Psoas muscle (tissue), 8 donors: ENCODE results near the gene SMG1. TPM values are rescaled to one million over a fixed set of nuclear protein-coding genes. Genes with fewer than 3 reads are reported as not detected.

Source experiments
- ATAC-seq, 4 donors: fragments of 200-7000 bp; cut with Tn5 transposase; one replicate each; pipeline ENCODE4 v1.9.1; 2020; ENCODE audit warnings: moderate library complexity in 3 of 4, mild to moderate bottlenecking in 2 of 4
- DNase-seq, 2 donors: peaks; one replicate each; pipeline ENCODE4 v3.0.0-alpha.2; 2020
- H3K27ac ChIP-seq: fragments of 200-600 bp; one replicate; pipeline ENCODE4 v1.8.0; 2022
- H3K27me3 ChIP-seq, 3 donors: fragments of 200-600 bp in 1 of 3; one replicate each; pipeline versions ENCODE4 v1.6.1 to v1.8.0; 2013 to 2022; ENCODE audit warnings: low read length in 2 of 3, mild to moderate bottlenecking in 2 of 3, moderate library complexity in 1 of 3; ENCODE audit not compliant: insufficient read depth in 3 of 3
- H3K36me3 ChIP-seq, 2 donors: fragments of 200-600 bp in 1 of 2; one replicate each; pipeline versions ENCODE4 v1.6.1 to v1.8.0; 2013 to 2022; ENCODE audit warnings: low read depth in 1 of 2, mild to moderate bottlenecking in 1 of 2, moderate library complexity in 1 of 2; ENCODE audit not compliant: insufficient read depth in 1 of 2
- H3K4me1 ChIP-seq: fragments of 200-600 bp; one replicate; pipeline ENCODE4 v1.8.0; 2022
- H3K4me3 ChIP-seq: fragments of 200-600 bp; one replicate; pipeline ENCODE4 v1.8.0; 2022; ENCODE audit warnings: mild to moderate bottlenecking
- H3K9me3 ChIP-seq: fragments of 200-600 bp; one replicate; pipeline ENCODE4 v1.8.0; 2022
- WGBS, 3 donors: extraction: QIAGEN DNeasy Blood & Tissue Kit; methylation state at CpG; one replicate each; pipeline versions ENCODE4 v1.1.6 to v1.1.7; 2013; 5-methylcytosine and 5-hydroxymethylcytosine counted together
- intact Hi-C, 2 donors: fragments of 100-400 bp; cut with DNase I; formaldehyde crosslinking; loops; one replicate each; pipeline versions ENCODE4 v1.11.0 to v1.14.2; 2022
- polyA plus RNA-seq, 3 donors: library from polyadenylated mRNA; stranded (reverse); fragments of 200-250 nt; gene quantifications; one replicate each; pipeline ENCODE4 v1.2.3, GENCODE V29; 2013
- total RNA-seq, 4 donors: library from RNA; stranded (reverse); fragmentation: NEBNext Ultra II Directional in 2 of 4; extraction: Animal tissue kit (Norgen Biotek cat#: 25700) in 2 of 4; gene quantifications; one replicate each; pipeline versions ENCODE4 v1.2.1 to v1.2.4, GENCODE V29; 2021 to 2023
- TF ChIP-seq, protein P1 (sequence below): fragments of 200-600 bp; IDR thresholded peaks from one replicate; pipeline ENCODE4 v1.8.0; 2022; ENCODE audit warnings: antibody characterized with exemption
- donor health status: healthy with polysubstance abuse.
- donor health status: DM: no; HTN: no; CAD: no; lungs with moderate emphysema.
- donor health status: Bipolar disorder and iron deficiency.
- donor health status: healthy.
- donor health status: DM: yes; HTN: yes; CAD: no.
- donor health status: DM: no; HTN: no; CAD: no.
- donor health status: DM: no; HTN: no; CAD: no.
- donor health status: DM: yes; HTN: yes; CAD: no.

The SMG1 gene
- total and polyA plus RNA-seq, 7 donors: 12.1 to 160 (median 66.1) TPM

DNA sequence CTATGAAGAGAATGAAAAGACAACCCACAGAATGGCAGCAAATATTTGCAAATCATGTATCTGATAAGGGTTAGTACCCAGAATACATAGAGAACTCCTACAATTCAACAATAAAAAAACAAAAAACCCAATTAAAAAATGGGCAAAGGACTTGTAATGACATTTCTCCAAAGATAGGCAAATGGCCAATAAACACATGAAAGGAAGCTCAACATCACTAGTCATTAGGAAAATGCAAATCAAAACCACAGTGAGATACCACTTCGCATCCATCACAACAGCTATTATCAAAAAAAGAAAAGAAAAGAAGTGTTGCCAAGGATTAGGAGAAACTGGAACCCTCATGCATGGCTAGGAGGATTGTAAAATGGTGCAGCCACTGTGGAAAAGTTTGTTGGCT is 79.8 kb downstream of the SMG1 start:
- intact Hi-C loops: loop anchor here in 1 of 2 donors (10.0 kb wide), 1 partner anchor 118 kb away; no protein-coding TSS in a partner anchor
- Histone ChIP-seq H3K4me1 (no peaks in the 10 kb centered on the region), H3K27me3 (no peaks in the 10 kb centered on the region), H3K27ac (no peak overlapping the region), H3K4me3 (no peak overlapping the region), H3K9me3 (no peaks in the 10 kb centered on the region), H3K36me3 (peaks cover 18 to 98% of the 10 kb centered on the region in 2 donors)
- 95 to 96% (median 96%) methylated on average over 1 of the region's 1 CpG for WGBS, 3 donors
- DNase-seq (no peak), ATAC-seq (no peak)
- TF ChIP-seq, protein P1, sequence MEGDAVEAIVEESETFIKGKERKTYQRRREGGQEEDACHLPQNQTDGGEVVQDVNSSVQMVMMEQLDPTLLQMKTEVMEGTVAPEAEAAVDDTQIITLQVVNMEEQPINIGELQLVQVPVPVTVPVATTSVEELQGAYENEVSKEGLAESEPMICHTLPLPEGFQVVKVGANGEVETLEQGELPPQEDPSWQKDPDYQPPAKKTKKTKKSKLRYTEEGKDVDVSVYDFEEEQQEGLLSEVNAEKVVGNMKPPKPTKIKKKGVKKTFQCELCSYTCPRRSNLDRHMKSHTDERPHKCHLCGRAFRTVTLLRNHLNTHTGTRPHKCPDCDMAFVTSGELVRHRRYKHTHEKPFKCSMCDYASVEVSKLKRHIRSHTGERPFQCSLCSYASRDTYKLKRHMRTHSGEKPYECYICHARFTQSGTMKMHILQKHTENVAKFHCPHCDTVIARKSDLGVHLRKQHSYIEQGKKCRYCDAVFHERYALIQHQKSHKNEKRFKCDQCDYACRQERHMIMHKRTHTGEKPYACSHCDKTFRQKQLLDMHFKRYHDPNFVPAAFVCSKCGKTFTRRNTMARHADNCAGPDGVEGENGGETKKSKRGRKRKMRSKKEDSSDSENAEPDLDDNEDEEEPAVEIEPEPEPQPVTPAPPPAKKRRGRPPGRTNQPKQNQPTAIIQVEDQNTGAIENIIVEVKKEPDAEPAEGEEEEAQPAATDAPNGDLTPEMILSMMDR: no peak

DNA sequence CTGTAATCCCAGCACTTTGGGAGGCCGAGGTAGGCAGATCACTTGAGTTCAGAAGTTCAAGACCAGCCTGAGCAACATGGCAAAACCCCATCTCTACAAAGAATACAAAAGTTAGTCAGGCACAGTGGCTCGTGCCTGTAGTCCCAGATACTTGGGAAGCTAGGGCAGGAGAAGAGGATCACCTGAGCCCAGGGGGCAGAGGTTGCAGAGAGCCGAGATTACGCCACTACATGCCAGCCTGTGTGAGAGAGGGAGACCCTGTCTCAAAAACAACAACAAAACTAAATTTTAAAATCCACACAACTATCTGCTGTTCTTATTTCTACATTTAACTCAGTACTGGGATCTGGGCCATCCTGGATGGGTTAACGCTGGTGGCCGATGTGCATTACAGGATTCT is 83.6 kb downstream of the SMG1 start:
- WGBS, 3 donors: 88 to 95% (median 89%) methylated on average over 6 of the region's 6 CpGs
- H3K9me3 ChIP-seq: no peaks in the 10 kb centered on the region
- no peak overlapping the region for H3K4me3 ChIP-seq
- no peak overlapping the region for H3K27ac ChIP-seq
- DNase-seq (no peak), ATAC-seq (no peak)
- H3K4me1 ChIP-seq: peaks cover 4% of the 10 kb centered on the region
- peaks cover 22 to 98% of the 10 kb centered on the region in 2 donors for H3K36me3 ChIP-seq
- H3K27me3 ChIP-seq: no peaks in the 10 kb centered on the region
- intact Hi-C loops: loop anchor here in 1 of 2 donors (10.0 kb wide), 1 partner anchor 122 kb away; no protein-coding TSS in a partner anchor
- TF ChIP-seq, protein P1: no peak

DNA sequence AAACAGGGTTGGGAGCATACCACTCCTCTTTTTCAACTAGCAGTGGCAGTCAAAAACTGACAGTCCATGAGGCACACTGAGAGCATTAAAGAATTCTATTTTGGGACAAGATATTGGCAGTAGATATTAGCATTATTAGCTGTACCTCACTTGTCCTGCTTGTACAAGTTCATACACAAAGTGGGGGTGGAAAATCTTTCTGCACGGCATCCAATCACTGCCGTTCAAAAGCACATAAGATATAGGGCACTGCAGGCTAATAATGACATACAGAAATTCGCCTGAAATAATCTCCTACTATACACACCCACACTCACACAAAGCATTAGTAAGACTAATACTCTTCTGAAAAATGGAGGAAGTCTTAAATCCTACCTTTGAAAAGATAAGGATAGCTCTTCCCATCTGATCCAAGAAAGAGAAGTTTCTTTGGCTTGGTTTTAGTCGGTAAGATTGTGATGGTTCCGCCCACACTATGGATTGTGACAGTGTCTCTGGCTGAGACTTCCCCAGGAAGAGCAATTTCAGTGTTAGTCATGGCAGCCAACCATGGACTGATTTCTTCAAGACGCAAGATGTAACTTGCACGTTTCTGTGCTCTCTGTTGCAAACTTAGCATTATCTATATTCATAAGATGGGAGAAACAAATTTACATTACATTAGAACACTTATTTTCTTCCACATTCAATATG is 84.2 kb downstream of the SMG1 start:
- TF ChIP-seq, protein P1: no peak
- WGBS, 3 donors: 85 to 88% (median 88%) methylated on average over 7 of the region's 7 CpGs

DNA sequence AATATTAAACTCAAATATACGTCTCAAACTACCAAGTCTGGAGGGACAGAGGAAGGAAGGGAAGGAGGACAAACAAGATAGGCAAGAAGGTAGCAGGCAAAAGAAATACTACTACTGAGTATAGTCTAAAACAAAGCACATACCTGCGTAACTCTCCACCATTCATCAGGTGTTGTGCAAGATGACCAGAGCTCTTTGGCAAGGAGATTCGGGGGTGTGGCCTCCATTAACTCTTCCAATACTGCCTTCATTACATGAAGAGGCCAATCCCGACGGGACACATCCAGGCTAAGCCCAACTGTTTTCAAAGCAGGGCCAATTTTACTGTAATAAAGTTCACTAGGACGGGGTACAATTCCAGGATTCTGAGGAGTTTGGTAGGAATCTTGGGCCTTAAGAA is 86.7 kb downstream of the SMG1 start:
- no peaks in the 10 kb centered on the region for H3K9me3 ChIP-seq
- 70 to 83% (median 70%) methylated on average over 6 of the region's 6 CpGs for WGBS, 3 donors
- intact Hi-C loops: no loop called here
- peaks cover 20 to 98% of the 10 kb centered on the region in 2 donors for H3K36me3 ChIP-seq
- peak overlapping the region; percentile 11 for H3K27ac ChIP-seq
- no peak for DNase-seq
- H3K27me3 ChIP-seq: no peaks in the 10 kb centered on the region
- H3K4me3 ChIP-seq: no peak overlapping the region
- peaks cover 4% of the 10 kb centered on the region for H3K4me1 ChIP-seq
- TF ChIP-seq, protein P1: no peak
- peak; percentile 45 to 77 (median 72) for ATAC-seq

More for the DNA sequence above, 84.2 kb downstream of the SMG1 start:
- H3K27me3 ChIP-seq: no peaks in the 10 kb centered on the region
- intact Hi-C loops: loop anchor here in 1 of 2 donors (10.0 kb wide), 1 partner anchor 123 kb away; no protein-coding TSS in a partner anchor
- DNase-seq (no peak), ATAC-seq (no peak)
- no peaks in the 10 kb centered on the region for H3K9me3 ChIP-seq
- no peak overlapping the region for H3K27ac ChIP-seq
- H3K4me3 ChIP-seq: no peak overlapping the region
- peaks cover 4% of the 10 kb centered on the region for H3K4me1 ChIP-seq
- H3K36me3 ChIP-seq: peaks cover 22 to 98% of the 10 kb centered on the region in 2 donors
